Activated CD4-positive, alpha-beta T cell treated with anti-CD3 and anti-CD28 coated beads for 48 hours (primary cell): ENCODE data around the gene ZNF766.
A peak's percentile ranks its signal among the peaks of the same experiment; 100 is the strongest.
"Not testable (repeated sequence)": the region's sequence is repeated elsewhere in the genome, so short reads cannot be mapped to it uniquely, and the experiment has no call there.

Experiments used
- DNase-seq: peaks from one replicate; pipeline ENCODE4 v3.0.0-alpha.2; 2020

Gene ZNF766

GRCh38 chr19:52277471-52277870 is 8.1 kb downstream of the ZNF766 start:
- no peak for DNase-seq

DNA sequence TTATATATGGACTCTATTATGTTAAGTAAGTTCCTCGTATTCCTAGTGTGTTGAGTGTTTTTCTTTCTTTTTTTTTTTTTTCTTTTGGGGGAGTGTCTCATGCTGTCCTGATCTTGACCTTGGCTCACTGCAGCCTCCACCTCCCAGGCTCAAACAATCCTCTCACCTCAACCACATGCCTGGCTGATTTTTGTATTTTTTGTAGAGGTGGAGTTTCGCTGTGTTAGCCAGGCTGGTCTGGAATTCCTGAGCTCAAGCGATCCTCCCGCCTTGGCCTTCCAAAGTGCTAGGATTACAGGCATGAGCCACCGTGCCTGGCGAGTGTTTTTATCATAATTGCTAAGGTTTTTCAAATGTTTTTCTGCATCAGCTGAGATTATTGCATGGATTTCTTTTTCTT is 16.9 kb downstream of the ZNF766 start:
- DNase-seq = no peak

- no peak for DNase-seq
Measured at GRCh38 chr19:52291781-52292180, 22.4 kb downstream of the ZNF766 start.

GRCh38 chr19:52292946-52293345 is 23.6 kb downstream of the ZNF766 start:
- not testable (repeated sequence) for DNase-seq

- no peak for DNase-seq
Measured at GRCh38 chr19:52296400-52296772, 27.0 kb downstream of the ZNF766 start.

- DNase-seq = peak; percentile 72
Measured at GRCh38 chr19:52296773-52297600, 27.6 kb downstream of the ZNF766 start, which contains the start of gene ZNF480. ZNF480 (plus strand) TSS chr19:52297169; CDS start chr19:52300413, 3,244 bp downstream.

- DNase-seq = no peak
Measured at GRCh38 chr19:52297601-52298364, 28.4 kb downstream of the ZNF766 start.

DNA sequence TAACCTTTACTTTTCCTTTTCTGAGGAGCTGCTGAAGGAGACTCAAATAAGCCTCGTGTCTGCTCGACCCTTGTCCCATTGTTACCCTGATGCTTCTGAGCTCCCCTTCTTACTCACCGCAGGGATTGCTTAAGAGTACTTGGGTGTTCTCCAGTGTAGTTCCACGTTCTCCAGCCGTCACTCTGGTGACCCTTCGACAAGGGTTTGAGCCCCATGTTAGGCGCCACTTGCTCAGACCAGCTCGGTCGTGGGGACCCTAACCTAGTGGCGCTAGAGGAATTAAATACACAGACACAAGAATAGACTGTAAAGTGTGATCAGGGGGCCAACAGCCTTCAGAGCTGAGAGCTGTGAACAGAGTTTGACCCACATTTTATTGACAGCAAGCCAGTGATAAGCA is 37.9 kb downstream of the ZNF766 start:
- DNase-seq = peak; percentile 14

- no peak for DNase-seq
Measured at GRCh38 chr19:52322429-52322828, 53.0 kb downstream of the ZNF766 start.

- no peak for DNase-seq
Measured at GRCh38 chr19:52331757-52332156, 62.4 kb downstream of the ZNF766 start.

DNA sequence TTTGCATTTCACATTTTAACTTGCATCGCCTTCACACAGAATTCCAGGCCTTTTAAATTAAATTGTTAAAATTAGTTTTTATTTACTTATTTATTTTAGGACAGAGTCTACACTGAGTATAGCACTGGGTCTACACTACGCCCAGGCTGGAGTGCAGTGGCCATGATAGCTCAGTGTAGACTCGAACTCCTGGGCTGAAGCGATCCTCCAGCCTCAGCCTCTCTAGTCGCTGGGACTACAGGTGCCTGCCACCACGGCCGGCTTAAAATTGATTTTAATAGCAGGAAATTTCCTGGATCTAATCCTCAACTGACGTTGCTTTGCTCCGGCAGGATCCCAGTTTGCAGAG is 66.4 kb downstream of the ZNF766 start:
- DNase-seq = no peak

DNA sequence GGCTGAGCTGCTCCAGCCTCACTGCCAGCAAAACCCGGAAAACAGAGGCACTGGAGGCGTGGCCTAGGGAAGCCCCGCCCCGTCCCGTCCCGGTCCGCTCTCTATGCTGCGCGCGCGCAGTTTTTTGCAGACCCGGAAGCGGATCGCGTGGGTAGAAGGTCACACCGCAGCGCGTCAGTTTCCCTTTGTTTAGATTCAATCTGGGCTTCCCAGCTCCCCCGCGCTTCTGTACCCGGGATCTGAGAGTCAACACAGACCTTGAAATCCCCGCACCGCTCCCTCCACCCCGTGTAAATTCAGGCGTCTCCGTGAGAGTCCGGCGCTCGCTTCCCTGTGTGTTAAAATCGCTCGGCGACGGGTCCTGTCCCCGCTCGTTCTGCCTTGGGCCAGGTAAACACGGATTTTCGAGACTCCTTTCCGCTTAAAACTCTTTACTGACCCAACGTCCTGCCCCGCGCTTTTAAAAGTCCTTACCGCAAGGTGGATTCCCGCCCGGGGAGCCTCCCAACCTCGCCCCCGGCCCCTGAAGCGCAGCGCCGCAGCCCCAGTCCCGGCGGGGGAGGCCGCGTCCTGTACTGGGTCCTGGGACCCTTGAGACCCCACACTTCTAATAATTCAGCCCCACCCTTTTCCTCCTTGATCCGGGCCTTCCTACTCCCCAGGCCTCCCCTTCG is 66.9 kb downstream of the ZNF766 start, which contains the start of gene ZNF610:
TSS of gene ZNF610 (plus strand) at position 127 of the 674 bp plus-strand sequence. CDS start 12,930 bp downstream, outside the sequence.
- DNase-seq = peak; percentile 93

DNA sequence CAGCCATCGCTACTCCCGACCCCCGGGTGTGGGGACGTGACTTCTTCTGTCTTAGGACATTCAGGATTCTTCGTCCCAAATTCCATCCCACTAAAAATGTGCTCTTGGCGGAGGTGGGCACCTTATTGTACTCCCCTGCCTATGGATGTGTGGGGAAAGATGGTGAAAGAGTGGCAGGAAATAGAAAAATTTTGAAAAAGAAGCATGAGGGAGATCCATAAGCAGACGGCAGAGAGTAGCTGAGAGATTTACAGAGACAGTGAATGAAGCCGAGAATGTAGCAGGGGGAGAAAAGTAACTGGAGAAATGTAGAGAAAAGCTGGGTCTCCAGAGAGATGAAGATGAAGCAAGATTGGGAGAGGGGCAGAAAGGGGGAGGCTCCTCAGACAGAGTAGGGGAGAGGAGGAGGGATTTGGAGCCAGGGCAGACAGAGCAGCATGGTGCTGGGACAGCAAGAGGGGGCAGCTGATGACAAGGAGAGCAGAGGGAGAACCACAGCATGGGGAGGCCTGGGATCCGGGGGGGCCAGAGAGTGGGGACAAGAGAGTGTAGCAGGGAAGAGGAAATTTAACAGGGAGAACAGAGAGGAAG is 67.5 kb downstream of the ZNF766 start:
- DNase-seq = no peak

DNA sequence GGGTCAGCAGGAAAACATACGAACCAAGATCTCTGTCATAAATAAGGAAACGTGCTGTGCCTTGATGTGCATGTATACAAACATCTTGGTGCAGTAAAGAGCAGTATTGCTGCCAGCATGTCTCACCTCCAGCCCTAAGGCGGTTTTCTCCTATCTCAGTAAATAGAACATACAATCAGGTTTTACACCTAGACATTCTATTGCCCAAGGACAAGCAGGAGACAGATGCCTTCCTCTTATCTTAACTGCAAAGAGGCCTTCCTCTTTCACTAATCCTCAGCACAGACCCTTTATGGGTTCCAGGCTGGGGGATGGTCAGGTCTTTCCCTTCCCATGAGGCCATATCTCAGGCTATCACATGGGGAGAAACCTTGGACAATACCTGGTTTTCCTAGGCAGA is 69.6 kb downstream of the ZNF766 start:
- DNase-seq = not testable (repeated sequence)

DNA sequence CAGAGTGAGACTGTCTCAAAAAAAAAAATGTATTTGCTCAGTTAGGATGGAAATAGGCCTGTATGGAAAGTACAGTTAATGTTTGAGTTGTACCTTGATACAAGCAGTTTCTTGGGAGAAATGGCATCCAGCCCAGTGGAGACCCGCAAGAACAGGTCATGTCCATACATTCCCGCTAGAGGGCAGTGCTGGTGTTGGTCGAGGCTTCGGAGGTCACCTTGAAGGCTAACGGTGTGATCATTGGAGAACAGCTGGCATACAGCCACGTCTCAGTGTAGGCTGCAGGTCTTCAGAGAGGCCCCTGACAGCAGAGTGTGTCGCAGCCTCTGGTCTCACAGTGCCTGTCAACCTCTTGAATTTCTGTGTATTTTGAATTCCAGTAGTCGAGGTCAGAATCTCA is 74.2 kb downstream of the ZNF766 start:
- peak; percentile 66 for DNase-seq

DNA sequence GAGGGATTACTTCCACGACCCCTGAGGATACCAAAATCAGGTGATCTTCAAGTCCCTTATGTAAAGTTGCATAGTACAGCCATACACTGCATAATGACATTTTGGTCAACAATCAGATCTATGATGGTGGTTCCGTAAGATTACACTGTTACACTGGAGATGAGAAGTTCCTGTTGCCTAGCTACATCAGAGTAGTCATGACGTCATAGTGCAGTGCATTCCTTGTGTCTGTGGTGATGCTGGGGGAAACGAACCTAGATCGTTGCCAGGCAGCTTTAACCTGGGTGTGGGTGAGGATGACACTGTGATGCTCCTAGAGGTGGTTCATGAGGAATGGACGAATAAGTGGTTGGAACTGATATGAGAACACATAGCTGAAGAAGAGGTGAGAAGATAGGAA is 75.8 kb downstream of the ZNF766 start:
- no peak for DNase-seq
